SK-N-SH treated with all-trans-retinoic acid at 6 μM for 48 hours (cell line): ENCODE results near the gene XRCC3.

ENCODE experiments used
- ISL1 ChIP-seq: fragments of 250-450 bp; sonication (Bioruptor Pico); IDR thresholded peaks from 2 replicates; pipeline ENCODE4 v2.1.2; 2022; ENCODE audit warnings: mild to moderate bottlenecking, moderate library complexity
- TF ChIP-seq, protein P1 (sequence below): fragments of 250-450 bp; sonication (Bioruptor Pico); IDR thresholded peaks from 2 replicates; pipeline ENCODE4 v1.8.0; 2021; ENCODE audit warnings: low read depth, mild to moderate bottlenecking, moderate library complexity, borderline replicate concordance

DNA sequence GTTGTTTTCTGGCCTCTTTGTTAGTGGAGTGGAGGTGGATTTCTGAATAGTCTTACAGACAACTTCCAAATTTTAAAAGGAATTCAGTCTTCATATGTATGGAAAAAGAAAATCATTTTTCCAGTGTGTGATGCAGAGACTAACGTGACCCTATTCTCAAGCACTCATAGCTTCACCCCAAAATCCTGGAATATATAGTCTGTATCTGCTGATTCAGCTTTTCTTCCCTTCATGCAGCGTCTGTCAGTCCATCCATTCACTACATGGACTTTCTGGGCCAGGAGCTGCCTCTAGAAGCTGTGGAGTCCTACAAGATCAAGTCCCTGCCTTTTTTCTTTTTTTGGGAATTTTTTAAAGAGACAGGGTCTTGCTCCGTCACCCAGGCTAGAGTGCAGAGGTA is 62.4 kb downstream of the XRCC3 start:
- TF ChIP-seq, protein P1, sequence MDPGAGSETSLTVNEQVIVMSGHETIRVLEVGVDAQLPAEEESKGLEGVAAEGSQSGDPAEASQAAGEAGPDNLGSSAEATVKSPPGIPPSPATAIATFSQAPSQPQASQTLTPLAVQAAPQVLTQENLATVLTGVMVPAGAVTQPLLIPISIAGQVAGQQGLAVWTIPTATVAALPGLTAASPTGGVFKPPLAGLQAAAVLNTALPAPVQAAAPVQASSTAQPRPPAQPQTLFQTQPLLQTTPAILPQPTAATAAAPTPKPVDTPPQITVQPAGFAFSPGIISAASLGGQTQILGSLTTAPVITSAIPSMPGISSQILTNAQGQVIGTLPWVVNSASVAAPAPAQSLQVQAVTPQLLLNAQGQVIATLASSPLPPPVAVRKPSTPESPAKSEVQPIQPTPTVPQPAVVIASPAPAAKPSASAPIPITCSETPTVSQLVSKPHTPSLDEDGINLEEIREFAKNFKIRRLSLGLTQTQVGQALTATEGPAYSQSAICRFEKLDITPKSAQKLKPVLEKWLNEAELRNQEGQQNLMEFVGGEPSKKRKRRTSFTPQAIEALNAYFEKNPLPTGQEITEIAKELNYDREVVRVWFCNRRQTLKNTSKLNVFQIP (CRISPR knock-in tag): no peak
- TF ChIP-seq ISL1: no peak
